Smooth muscle cell (in vitro differentiated cells): ENCODE measurements around the gene SBK2. TPM values are rescaled to one million over a fixed set of nuclear protein-coding genes. Genes with fewer than 3 reads are reported as not detected.

ENCODE experiments used
- DNase-seq: peaks from one replicate; lab custom pipeline; 2025; ENCODE audit not compliant: unreplicated experiment; lab: John Stamatoyannopoulos, UW
- H2AFZ ChIP-seq: fragments of 200-600 bp; sonication (generic); 2 replicates; pipeline ENCODE4 v1.6.0; 2016; ENCODE audit warnings: antibody characterized with exemption, low read depth, mild to moderate bottlenecking
- H3F3A ChIP-seq: fragments of 200-600 bp; sonication (generic); 2 replicates; pipeline ENCODE4 v1.6.0; 2017; ENCODE audit warnings: antibody characterized with exemption, low read depth
- H3K27ac ChIP-seq: fragments of 200-600 bp; sonication (generic); 2 replicates; pipeline ENCODE4 v1.5.1; 2016; ENCODE audit warnings: low read depth, mild to moderate bottlenecking
- H3K27me3 ChIP-seq: fragments of 200-600 bp; sonication (generic); 2 replicates; pipeline ENCODE4 v1.6.1; 2016; ENCODE audit warnings: low read depth, mild to moderate bottlenecking
- H3K36me3 ChIP-seq: fragments of 200-600 bp; sonication (generic); 2 replicates; pipeline ENCODE4 v1.5.1; 2016; ENCODE audit warnings: low read depth
- H3K4me1 ChIP-seq: fragments of 200-600 bp; sonication (generic); 2 replicates; pipeline ENCODE4 v1.5.1; 2016; ENCODE audit warnings: low read depth
- H3K4me2 ChIP-seq: fragments of 200-600 bp; sonication (generic); 2 replicates; pipeline ENCODE4 v1.6.0; 2016; ENCODE audit warnings: mild to moderate bottlenecking
- H3K4me3 ChIP-seq: fragments of 200-600 bp; sonication (generic); 2 replicates; pipeline ENCODE4 v1.5.1; 2016; ENCODE audit warnings: mild to moderate bottlenecking
- H3K79me2 ChIP-seq: fragments of 200-600 bp; sonication (generic); 2 replicates; pipeline ENCODE4 v1.6.0; 2016; ENCODE audit warnings: low read depth, mild to moderate bottlenecking
- H3K9ac ChIP-seq: fragments of 200-600 bp; sonication (generic); 2 replicates; pipeline ENCODE4 v1.6.0; 2016; ENCODE audit warnings: low read depth
- H3K9me3 ChIP-seq: fragments of 200-600 bp; sonication (generic); replicated peaks from 2 replicates; pipeline ENCODE4 v1.5.1; 2016; ENCODE audit warnings: low read depth
- H4K20me1 ChIP-seq: fragments of 200-600 bp; sonication (generic); 2 replicates; pipeline ENCODE4 v1.6.0; 2016; ENCODE audit warnings: low read depth
- WGBS: methylation state at CpG from one replicate; pipeline ENCODE4 v1.1.7; 2016; ENCODE audit warnings: low lambda C conversion rate; 5-methylcytosine and 5-hydroxymethylcytosine counted together
- polyA plus RNA-seq: library from polyadenylated mRNA; unstranded; fragments of >200 nt; fragmentation: Nextera tagmentation; extraction: Ambion mirVana; gene quantifications from 2 replicates; pipeline ENCODE4 v1.2.1, GENCODE V29; 2016
- total RNA-seq: library from RNA; depleted of rRNA; stranded (reverse); fragments of >200 nt; gene quantifications from 2 replicates; pipeline ENCODE4 v1.2.3, GENCODE V29; 2014
- TF ChIP-seq, protein P1 (sequence below): fragments of 200-600 bp; sonication (generic); IDR thresholded peaks from 2 replicates; pipeline ENCODE4 v1.5.1; 2017; ENCODE audit warnings: borderline replicate concordance, mild to moderate bottlenecking, antibody characterized with exemption; ENCODE audit not compliant: insufficient read depth, poor library complexity, severe bottlenecking

Gene SBK2
- total and polyA plus RNA-seq, 2 experiments from 2014 or later = not detected

GRCh38 chr19:55493645-55494171 is 43.2 kb downstream of the SBK2 start:
- WGBS = 94% methylated on average over 17 of the region's 38 CpGs
- Histone ChIP-seq H3K27me3 (no peaks in the 10 kb centered on the region), H2AFZ (no peak overlapping the region), H3K79me2 (no peaks in the 10 kb centered on the region), H3F3A (no peaks in the 10 kb centered on the region), H3K4me2 (no peak overlapping the region), H3K9ac (no peak overlapping the region), H3K4me3 (no peak overlapping the region), H3K27ac (no peak overlapping the region), H3K4me1 (peaks cover 4% of the 10 kb centered on the region), H3K9me3 (no peaks in the 10 kb centered on the region), H4K20me1 (no peaks in the 10 kb centered on the region), H3K36me3 (no peaks in the 10 kb centered on the region)
- DNase-seq = no peak
- TF ChIP-seq, protein P1, sequence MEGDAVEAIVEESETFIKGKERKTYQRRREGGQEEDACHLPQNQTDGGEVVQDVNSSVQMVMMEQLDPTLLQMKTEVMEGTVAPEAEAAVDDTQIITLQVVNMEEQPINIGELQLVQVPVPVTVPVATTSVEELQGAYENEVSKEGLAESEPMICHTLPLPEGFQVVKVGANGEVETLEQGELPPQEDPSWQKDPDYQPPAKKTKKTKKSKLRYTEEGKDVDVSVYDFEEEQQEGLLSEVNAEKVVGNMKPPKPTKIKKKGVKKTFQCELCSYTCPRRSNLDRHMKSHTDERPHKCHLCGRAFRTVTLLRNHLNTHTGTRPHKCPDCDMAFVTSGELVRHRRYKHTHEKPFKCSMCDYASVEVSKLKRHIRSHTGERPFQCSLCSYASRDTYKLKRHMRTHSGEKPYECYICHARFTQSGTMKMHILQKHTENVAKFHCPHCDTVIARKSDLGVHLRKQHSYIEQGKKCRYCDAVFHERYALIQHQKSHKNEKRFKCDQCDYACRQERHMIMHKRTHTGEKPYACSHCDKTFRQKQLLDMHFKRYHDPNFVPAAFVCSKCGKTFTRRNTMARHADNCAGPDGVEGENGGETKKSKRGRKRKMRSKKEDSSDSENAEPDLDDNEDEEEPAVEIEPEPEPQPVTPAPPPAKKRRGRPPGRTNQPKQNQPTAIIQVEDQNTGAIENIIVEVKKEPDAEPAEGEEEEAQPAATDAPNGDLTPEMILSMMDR = no peak

GRCh38 chr19:55493052-55493644 is 43.8 kb downstream of the SBK2 start:
- no peak overlapping the region for H3K27ac ChIP-seq
- TF ChIP-seq, protein P1 = no peak
- no peak overlapping the region for H3K4me2 ChIP-seq
- no peaks in the 10 kb centered on the region for H3K36me3 ChIP-seq
- no peaks in the 10 kb centered on the region for H4K20me1 ChIP-seq
- H3K79me2 ChIP-seq = no peaks in the 10 kb centered on the region
- WGBS = 75% methylated on average over 18 of the region's 18 CpGs
- peaks cover 4% of the 10 kb centered on the region for H3K4me1 ChIP-seq
- H2AFZ ChIP-seq = no peak overlapping the region
- H3K4me3 ChIP-seq = no peak overlapping the region
- DNase-seq = no peak
- H3K9me3 ChIP-seq = no peaks in the 10 kb centered on the region
- no peaks in the 10 kb centered on the region for H3K27me3 ChIP-seq
- H3K9ac ChIP-seq = no peak overlapping the region
- H3F3A ChIP-seq = no peaks in the 10 kb centered on the region

- H3K9ac ChIP-seq = no peak overlapping the region
- H3K4me2 ChIP-seq = no peak overlapping the region
- no peaks in the 10 kb centered on the region for H3K36me3 ChIP-seq
- H3K27me3 ChIP-seq = no peaks in the 10 kb centered on the region
- peaks cover 10% of the 10 kb centered on the region for H3K4me1 ChIP-seq
- no peak overlapping the region for H2AFZ ChIP-seq
- no peaks in the 10 kb centered on the region for H3F3A ChIP-seq
- no peaks in the 10 kb centered on the region for H3K9me3 ChIP-seq
- no peaks in the 10 kb centered on the region for H4K20me1 ChIP-seq
- no peak overlapping the region for H3K4me3 ChIP-seq
- TF ChIP-seq, protein P1 = no peak
- no peaks in the 10 kb centered on the region for H3K79me2 ChIP-seq
- DNase-seq = no peak
- no peak overlapping the region for H3K27ac ChIP-seq
- WGBS = 79% methylated on average over 12 of the region's 12 CpGs
Measured at GRCh38 chr19:55492362-55492944, 44.5 kb downstream of the SBK2 start.
